ENCODE measurements around the gene PCDHA1.
"Not testable (repeated sequence)": the region's sequence is repeated elsewhere in the genome, so short reads cannot be mapped to it uniquely, and the experiment has no call there.

PCDHA1 gene

DNA sequence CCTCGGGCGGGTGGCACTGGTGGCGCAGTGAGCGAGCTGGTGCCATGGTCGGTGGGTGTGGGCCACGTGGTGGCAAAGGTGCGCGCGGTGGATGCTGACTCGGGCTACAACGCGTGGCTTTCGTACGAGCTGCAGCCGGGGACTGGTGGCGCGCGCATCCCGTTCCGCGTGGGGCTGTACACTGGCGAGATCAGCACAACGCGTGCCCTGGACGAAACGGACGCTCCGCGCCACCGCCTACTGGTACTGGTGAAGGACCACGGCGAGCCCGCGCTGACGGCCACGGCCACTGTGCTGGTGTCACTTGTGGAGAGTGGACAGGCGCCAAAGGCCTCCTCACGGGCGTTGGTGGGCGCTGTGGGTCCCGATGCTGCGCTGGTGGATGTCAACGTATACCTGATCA is 22.9 kb downstream of the PCDHA1 start:
- no peak for DNase-seq

- DNase-seq, result no peak
Observed at GRCh38 chr5:140821375-140822280, 35.7 kb downstream of the PCDHA1 start, which contains the start of gene PCDHA5. TSS of gene PCDHA5 (plus strand) at chr5:140821613.

GRCh38 chr5:140822281-140822629 is 36.3 kb downstream of the PCDHA1 start:
- DNase-seq, result no peak

DNA sequence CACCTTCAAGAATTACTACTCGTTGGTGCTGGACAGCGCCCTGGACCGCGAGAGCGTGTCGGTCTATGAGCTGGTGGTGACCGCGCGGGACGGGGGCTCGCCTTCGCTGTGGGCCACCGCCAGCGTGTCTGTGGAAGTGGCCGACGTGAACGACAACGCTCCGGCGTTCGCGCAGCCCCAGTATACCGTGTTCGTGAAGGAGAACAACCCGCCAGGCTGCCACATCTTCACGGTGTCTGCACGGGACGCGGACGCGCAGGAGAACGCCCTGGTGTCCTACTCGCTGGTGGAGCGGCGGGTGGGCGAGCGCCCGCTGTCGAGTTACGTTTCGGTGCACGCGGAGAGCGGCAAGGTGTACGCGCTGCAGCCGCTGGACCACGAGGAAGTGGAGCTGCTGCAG is 37.0 kb downstream of the PCDHA1 start:
- not testable (repeated sequence) for DNase-seq

DNA sequence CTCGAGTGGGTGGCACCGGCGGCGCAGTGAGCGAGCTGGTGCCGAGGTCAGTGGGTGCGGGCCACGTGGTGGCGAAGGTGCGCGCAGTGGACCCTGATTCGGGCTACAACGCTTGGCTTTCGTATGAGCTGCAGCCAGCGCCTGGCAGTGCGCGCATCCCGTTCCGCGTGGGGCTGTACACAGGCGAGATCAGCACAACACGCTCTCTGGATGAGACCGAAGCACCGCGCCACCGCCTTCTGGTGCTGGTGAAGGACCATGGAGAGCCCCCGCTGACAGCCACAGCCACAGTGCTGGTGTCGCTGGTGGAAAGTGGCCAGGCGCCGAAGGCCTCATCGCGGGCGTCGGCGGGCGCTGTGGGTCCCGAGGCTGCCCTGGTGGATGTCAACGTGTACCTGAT is 37.5 kb downstream of the PCDHA1 start:
- no peak for DNase-seq

- no peak for DNase-seq
Observed at GRCh38 chr5:140827704-140828361, 41.9 kb downstream of the PCDHA1 start, which contains the start of gene PCDHA6. TSS of gene PCDHA6 (plus strand) at chr5:140827960. CDS start at chr5:140828092, 132 bp downstream.

GRCh38 chr5:140828362-140828737 is 42.4 kb downstream of the PCDHA1 start:
- no peak for DNase-seq

DNA sequence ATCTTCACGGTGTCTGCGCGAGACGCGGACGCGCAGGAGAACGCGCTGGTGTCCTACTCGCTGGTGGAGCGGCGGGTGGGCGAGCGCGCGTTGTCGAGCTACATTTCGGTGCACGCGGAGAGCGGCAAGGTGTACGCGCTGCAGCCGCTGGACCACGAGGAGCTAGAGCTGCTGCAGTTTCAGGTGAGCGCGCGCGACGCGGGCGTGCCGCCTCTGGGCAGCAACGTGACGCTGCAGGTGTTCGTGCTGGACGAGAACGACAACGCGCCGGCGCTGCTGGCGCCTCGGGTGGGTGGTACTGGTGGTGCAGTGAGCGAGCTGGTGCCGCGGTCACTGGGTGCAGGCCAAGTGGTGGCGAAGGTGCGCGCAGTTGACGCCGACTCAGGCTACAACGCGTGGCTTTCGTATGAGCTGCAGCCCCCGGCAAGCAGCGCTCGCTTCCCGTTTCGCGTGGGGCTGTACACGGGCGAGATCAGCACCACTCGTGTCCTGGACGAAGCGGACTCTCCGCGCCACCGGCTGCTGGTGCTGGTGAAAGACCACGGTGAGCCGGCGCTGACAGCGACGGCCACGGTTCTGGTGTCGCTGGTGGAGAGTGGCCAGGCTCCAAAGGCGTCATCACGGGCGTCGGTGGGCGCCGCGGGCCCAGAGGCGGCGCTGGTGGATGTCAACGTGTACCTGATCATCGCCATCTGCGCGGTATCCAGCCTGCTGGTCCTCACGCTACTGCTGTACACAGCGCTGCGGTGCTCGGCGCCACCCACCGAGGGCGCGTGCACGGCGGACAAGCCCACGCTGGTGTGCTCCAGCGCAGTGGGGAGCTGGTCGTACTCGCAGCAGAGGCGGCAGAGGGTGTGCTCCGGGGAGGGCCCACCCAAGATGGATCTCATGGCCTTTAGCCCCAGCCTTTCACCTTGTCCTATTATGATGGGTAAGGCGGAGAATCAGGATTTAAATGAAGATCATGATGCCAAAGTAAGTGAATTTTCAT is 43.9 kb downstream of the PCDHA1 start:
- not testable (repeated sequence) for DNase-seq

GRCh38 chr5:140833993-140834392 is 48.1 kb downstream of the PCDHA1 start, which contains the start of gene PCDHA7:
TSS of gene PCDHA7 (plus strand) at chr5:140834269. CDS start at chr5:140834384, 115 bp downstream.
- no peak for DNase-seq

GRCh38 chr5:140834439-140835008 is 48.6 kb downstream of the PCDHA1 start:
- not testable (repeated sequence) for DNase-seq

- DNase-seq, result no peak
Observed at GRCh38 chr5:140835622-140836510, 49.9 kb downstream of the PCDHA1 start.

GRCh38 chr5:140840978-140841962 is 55.3 kb downstream of the PCDHA1 start, which contains the start of gene PCDHA8:
TSS of gene PCDHA8 (plus strand) at chr5:140841187. CDS start at chr5:140841322, 135 bp downstream.
- DNase-seq, result no peak

DNA sequence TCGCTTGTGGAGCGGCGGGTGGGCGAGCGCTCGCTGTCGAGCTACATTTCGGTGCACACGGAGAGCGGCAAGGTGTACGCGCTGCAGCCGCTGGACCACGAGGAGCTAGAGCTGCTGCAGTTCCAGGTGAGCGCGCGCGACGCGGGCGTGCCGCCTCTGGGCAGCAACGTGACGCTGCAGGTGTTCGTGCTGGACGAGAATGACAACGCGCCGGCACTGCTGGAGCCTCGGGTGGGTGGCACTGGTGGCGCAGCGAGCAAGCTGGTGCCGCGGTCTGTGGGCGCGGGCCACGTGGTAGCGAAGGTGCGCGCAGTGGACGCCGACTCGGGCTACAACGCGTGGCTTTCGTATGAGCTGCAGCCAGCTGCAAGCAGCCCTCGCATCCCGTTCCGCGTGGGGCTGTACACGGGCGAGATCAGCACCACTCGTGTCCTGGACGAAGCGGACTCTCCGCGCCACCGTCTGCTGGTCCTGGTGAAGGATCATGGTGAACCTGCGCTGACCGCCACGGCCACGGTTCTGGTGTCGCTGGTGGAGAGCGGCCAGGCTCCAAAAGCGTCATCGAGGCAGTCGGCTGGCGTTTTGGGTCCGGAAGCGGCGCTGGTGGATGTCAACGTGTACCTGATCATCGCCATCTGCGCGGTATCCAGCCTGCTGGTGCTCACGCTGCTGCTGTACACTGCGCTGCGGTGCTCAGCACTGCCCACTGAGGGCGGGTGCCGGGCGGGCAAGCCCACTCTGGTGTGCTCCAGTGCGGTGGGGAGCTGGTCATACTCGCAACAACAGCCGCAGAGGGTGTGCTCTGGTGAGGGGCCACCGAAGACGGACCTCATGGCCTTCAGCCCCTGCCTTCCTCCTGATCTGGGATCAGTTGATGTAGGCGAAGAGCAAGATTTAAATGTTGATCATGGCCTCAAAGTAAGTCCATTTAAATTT is 57.1 kb downstream of the PCDHA1 start:
- no peak for DNase-seq

DNA sequence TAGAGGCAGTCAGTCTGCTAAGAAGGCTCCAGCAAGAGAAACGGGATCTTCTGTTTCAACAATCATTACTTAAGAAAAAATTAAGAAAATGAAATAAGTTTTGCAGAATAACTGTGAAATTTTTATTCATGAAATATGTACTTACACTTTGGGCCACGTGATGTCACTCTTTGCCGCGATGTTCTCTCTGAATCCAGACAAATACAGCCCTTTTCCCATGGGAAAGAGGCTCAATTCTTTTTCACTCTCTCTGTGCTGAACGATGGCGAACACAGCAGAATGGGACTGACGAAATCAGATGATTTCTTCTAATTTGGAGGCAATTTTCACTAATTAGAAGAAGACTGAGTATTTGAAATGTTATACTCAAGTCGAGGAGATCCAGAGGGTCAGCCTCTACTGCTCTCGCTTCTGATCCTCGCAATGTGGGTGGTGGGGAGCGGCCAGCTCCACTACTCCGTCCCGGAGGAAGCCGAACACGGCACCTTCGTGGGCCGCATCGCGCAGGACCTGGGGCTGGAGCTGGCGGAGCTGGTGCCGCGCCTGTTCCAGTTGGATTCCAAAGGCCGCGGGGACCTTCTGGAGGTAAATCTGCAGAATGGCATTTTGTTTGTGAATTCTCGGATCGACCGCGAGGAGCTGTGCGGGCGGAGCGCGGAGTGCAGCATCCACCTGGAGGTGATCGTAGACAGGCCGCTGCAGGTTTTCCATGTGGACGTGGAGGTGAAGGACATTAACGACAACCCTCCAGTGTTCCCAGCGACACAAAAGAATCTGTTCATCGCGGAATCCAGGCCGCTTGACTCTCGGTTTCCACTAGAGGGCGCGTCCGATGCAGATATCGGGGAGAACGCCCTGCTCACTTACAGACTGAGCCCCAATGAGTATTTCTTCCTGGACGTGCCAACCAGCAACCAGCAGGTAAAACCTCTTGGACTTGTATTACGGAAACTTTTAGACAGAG is 62.5 kb downstream of the PCDHA1 start, which contains the start of gene PCDHA9:
Gene PCDHA9, plus strand, starts transcription at position 244 of the 964 bp plus-strand sequence. Its CDS starts 114 bp downstream, at position 358.
- not testable (repeated sequence) for DNase-seq

- DNase-seq, result not testable (repeated sequence)
Observed at GRCh38 chr5:140849831-140850634, 64.1 kb downstream of the PCDHA1 start.

All from femur (tissue), 1 donor.